HG03280 (cell line): ENCODE measurements around the gene TRIM66.

Experiments
- ATAC-seq: cut with Tn5 transposase; IDR thresholded peaks from one replicate; pipeline ENCODE4 v1.9.1; 2021; ENCODE audit warnings: mild to moderate bottlenecking, moderate library complexity; ENCODE audit not compliant: unreplicated experiment

The TRIM66 gene

DNA sequence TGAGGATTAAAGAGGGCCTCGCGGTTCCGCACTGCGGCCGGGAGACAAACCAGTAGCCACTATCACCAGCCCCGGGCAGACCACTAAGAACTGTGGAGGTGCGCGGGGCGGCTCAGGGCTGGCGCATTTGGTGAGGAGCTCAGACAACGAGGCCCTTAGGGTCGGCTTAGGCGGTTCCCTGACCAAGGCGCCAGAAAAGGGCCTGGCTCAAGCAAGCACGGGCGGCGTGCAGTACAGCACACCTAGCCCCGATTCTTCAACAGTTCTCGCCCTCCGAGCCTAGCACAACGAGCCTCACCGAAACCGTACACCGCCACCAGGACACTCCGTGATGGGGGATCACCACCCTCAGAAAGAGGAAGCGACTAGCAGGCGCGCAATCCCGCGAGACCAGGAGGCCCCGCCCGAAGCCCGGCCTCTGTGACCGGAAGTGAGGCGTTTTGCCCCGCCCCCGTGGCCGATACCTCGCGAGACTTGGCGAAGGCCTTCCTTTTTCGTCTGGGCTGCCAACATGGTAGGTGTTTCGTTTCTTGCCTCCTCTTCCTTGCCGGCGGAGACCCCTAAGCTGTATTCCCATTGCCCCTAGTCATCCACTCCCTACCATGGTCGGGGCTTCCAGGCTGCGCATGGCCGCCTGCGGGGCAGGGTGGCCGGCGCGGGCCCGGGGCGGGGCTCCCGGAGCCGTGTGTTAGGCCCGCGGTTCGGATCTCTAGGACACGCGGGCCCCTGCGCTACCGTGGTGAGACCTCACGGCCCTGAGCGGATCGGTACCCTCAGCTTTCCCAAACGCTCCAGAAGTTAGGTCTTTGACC, at the start of gene TRIM66, which contains the start of gene RPL27A:
Gene TRIM66 (minus strand): TSS at position 363 of the 812 bp plus-strand sequence. CDS start 10,391 bp downstream, outside the sequence.
Gene RPL27A (plus strand): TSS at position 490 of the 812 bp plus-strand sequence. CDS start 22 bp downstream, at position 512.
- ATAC-seq: peak; percentile 96

- no peak for ATAC-seq
Measured at GRCh38 chr11:8731647-8732323, 49.3 kb upstream of the TRIM66 start.

DNA sequence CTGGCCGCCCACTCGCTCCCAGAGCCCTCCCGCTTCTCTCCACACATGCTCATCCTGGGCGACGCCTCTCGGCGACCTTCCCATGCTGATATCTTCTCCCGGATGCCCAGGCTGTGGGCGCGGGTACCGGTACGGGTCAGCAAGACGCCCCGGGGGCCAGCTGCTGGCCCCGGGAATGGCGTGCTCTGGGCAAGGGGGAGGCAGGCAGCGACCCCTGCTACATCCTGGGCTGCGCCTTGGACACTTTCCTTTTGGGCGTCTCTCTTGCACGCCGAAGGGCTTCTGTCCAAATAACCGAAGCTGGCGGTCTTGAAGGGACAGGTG, 48.2 kb upstream of the TRIM66 start:
- no peak for ATAC-seq

GRCh38 chr11:8729837-8730696, 47.6 kb upstream of the TRIM66 start:
- no peak for ATAC-seq

DNA sequence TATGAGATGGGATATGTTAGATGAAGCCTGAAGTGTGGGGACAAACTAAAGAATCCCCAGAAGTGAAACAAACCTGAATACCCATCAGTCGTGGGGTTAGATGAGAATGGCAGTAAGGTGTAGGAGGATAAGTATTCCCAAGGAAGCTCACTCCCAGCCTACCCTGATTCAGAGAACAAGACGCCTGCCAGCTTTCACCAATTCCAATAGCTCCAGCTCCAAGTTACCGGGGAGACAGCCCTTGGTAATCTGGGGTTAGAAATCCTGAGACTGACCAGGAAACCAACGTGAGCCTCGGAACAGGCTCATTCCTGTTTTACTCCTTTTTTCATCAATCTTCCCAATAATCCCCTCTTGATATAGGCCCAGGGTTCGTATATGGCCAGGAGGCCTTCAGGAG, 46.6 kb upstream of the TRIM66 start:
- ATAC-seq: no peak

- ATAC-seq: no peak
Measured at GRCh38 chr11:8728563-8728962, 46.1 kb upstream of the TRIM66 start.

DNA sequence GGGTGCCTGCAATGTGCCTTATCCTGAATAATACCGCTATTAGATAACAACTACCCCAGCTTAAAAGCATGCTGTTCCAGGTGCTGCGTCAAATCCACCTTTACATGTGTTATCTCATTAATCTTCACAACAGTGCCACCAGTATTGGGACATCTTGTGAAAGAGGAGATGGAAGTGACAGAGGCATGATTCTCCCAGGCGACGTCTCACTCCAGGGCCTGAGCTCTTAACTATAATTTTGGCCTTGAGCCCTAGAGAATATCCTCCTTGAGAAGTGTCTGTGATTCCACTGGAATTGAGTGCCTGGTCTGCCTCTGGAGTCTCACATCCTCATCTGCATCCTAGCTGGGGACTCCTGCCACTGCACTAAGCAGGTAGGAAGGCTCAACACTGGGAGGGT, 43.9 kb upstream of the TRIM66 start:
- no peak for ATAC-seq

DNA sequence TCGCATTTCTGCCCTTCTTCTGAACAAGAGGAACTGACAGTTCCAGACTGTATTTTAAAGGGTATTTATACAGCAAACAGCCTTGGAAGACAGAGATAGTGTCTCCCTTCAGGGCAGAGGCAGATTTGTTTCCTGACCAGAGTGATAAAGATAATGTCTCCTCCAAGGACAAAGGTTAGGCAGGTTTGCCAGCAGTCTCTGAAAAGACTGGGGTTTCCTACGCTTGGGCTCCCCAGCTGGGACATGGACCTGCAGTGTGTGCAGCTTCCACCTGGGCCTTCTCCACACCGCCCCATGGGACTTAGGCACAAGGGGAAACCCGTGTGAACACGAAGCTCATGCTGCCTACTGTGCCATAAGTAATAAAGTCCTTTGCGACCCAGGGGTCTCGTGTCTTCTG, 42.2 kb upstream of the TRIM66 start:
- no peak for ATAC-seq

GRCh38 chr11:8723711-8724110, 41.2 kb upstream of the TRIM66 start:
- no peak for ATAC-seq

- ATAC-seq: no peak
Measured at GRCh38 chr11:8722809-8723208, 40.3 kb upstream of the TRIM66 start.

DNA sequence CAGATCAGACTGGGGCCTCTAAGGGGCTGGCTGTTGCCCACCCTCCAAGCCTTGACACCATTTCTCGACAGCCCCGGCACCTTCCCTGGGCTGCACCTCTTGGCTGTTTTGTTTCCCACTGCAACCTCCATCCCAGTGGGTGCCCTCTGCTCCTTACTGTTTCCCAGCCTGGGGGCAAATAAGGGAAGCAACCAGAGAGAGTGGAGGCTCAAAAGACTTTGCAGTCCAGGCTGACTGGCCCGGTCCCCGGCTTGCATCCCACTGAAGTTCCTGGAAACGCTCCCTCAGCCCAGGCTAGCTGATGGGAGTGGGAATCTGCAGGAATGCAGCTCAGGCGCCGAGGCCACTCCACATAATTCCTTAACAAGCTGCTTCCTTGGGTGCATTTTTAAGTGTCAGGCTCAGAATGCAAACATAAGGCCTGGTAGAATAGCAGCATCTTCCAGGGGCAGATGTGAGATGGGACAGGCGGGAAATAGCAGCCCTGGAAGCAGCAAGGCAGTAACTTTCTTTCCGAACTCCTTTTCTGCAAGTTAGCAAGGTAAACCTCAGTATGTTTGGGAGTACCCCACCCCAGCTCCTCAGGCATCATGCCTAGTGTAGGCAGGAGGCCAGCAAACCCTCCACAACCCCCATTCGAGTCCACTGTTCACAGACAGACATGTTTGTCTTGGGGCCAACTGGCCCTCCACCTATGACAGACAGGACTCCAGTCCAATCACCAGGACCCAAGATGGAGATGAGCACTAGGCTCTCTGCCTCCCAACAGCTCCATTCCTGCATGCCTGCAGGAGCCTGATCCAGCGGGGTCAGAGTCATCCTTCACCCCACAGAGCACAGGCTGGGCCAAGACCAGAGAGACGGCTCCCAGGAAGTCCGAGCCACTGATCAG, 39.4 kb upstream of the TRIM66 start:
- ATAC-seq: no peak

GRCh38 chr11:8720868-8721608, 38.6 kb upstream of the TRIM66 start:
- ATAC-seq: no peak

DNA sequence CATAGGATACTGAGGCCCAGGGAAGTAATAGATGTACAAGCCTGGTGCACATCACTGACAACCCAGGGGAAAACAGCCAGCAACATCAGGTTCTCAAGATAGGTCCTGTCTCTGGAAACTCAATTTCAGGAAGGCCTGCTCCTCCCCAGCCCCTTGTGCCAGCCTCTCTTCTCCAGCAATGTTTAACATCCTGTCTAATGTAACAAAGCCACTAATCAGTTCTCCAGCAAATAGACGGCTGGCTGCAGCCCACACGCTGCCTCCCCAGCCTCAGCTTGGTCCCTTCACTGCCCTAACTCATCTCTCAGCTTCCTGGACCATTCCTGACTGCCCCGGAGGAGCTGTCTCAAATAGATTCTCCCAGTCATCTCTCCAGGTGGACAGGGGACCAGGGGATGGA, 37.9 kb upstream of the TRIM66 start:
- ATAC-seq: no peak

DNA sequence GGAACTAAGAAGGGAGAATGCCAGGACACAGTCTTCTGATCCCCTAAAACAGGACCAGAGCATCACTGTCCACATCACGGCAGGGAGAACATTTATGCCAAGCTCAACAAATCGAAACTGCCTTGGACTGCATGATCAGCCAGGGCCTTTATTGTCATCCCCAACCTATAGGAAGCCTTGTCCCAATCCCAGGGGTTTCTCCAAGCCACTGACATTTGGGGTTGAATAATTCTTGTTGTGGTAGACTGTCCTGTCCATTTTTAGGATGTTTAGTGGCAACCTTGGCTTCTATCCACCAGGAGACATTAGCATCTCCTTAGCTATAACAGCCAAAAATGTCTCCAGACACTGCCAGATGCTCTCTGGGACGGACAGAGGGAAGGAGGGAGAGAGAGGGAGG, 37.3 kb upstream of the TRIM66 start:
- ATAC-seq: no peak

DNA sequence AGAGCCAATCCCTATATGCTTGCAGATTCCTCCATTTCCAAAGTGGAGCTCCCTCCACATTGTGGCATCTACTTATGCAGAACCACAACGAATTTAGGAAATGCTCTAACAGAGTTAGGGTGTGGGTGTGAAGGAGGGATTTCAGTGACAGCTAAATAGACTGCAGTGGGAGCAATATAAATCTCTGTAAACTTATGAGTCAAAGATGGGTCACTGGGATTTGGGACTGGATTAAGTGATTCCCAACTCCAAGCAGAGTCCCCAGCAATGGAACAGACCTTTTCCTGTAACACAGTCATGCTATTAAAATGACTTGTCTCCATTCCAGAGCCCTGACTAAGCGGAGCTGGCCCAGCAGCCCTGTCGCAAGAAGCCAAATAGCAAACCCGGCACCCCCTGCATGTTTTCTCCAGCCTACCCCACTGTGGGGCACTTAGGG, 36.8 kb upstream of the TRIM66 start:
- ATAC-seq: no peak

DNA sequence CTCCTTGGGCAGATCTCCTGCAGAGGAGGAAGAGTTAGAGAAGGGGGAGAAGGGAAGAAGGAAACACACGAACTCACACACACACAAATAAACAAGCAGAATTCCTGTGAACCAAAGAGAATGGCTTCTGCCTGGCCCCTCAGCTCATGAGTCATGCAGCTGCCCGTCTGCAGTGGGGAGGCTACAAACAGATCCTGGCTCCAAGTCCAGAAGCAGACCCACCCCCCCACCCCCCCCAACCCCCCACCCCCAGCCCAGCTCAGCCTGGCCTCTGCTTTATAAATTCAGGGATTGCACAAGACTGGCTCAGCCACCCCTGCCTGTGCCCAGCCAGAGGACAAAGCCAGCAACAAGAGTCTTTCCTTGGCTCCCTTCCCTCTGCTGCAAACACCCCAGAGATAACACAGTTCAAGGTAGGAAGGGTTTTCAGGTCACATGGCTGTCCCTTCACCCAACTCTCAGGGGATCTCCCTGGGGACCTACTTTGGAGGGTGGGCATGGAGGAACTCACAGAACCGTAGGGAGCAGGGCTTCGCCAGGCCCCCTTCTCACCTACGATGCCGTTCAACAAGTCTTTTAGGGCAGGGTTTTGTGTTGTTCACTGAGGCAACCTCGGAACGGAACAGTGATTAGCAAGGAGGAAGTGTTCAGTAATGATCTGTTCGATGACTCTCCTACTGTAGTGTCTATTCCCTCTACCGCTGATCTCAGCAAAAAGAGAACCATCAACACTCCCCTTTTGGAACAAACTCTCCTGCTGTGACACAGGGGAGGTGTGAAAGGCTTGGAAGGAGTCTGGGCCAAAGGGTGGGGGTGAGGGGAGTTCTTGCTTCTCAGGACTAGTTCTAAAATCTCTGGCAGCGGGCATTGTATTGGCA, 35.6 kb upstream of the TRIM66 start:
- ATAC-seq: no peak

DNA sequence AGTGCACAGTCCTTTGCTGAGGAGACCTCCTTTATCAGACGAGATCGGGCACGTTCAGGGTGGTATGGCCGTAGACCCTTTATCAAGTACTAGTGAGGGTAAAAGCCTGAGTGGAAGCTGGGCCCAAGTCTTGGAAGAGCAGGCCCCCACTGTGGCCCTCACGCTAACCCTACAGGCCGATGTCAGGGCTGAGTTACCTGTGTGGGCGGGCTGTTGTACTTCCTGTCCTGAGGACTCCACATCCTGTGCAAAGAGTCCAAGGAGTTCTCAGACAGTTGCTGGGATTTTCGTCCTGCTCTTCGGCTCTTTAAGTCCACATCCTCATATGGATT, 35.0 kb upstream of the TRIM66 start:
- no peak for ATAC-seq

- no peak for ATAC-seq
Measured at GRCh38 chr11:8715501-8715900, 33.0 kb upstream of the TRIM66 start.
